Type B pancreatic cell (in vitro differentiated cells): ENCODE measurements around the gene IMMP2L. TPM values are rescaled to one million over a fixed set of nuclear protein-coding genes. Genes with fewer than 3 reads are reported as not detected.

Experiments used
- DNase-seq: peaks from one replicate; pipeline ENCODE4 v3.0.0; 2021; ENCODE audit warnings: mixed read lengths; ENCODE audit not compliant: unreplicated experiment; ENCODE audit errors: extremely low spot score
- H3K27ac Mint-ChIP-seq: 2 replicates; pipeline ENCODE4 v1.8.0; 2021; ENCODE audit warnings: mild to moderate bottlenecking, mixed read lengths
- H3K27me3 Mint-ChIP-seq: 2 replicates; pipeline ENCODE4 v1.8.0; 2021; ENCODE audit warnings: mixed read lengths
- H3K36me3 Mint-ChIP-seq: 2 replicates; pipeline ENCODE4 v1.8.0; 2021; ENCODE audit warnings: mixed read lengths
- H3K4me1 Mint-ChIP-seq: one replicate; pipeline ENCODE4 v1.8.0; 2021; ENCODE audit warnings: mixed read lengths; ENCODE audit not compliant: unreplicated experiment
- H3K4me3 Mint-ChIP-seq: 2 replicates; pipeline ENCODE4 v1.8.0; 2021; ENCODE audit warnings: mild to moderate bottlenecking, mixed read lengths
- H3K9me3 Mint-ChIP-seq: 2 replicates; pipeline ENCODE4 v1.8.0; 2021; ENCODE audit warnings: mixed read lengths
- CTCF ChIP-seq: fragments of 200-600 bp; sonication (generic); conservative IDR thresholded peaks from 2 replicates; pipeline ENCODE4 v1.5.0; 2021; ENCODE audit warnings: antibody characterized with exemption, mild to moderate bottlenecking
- total RNA-seq: library from RNA; stranded (reverse); gene quantifications from 2 replicates; pipeline ENCODE4 v1.2.1, GENCODE V29; 2021; ENCODE audit warnings: low replicate concordance

IMMP2L gene
- total RNA-seq, 1 donor from 2014 or later = 23.0 TPM

DNA sequence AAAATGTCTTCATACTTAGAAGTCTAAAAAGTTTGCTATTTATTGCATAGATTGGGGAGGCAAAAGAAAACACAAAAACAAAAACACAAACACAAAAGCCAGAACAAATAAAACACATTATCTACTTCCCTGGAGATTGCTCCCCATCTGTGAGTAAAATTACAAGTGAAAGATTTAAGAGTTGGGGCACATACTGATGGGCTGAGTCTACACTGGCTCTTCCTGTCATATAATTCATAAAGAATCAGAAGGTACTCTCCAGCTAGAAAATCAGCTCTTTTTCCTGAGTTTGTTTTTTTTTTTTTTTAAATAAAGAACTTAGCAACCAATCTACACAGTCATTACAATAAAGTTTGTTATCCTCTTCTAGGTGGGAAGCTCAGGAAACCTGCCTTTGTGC lies 663.8 kb downstream of the IMMP2L start:
- Mint-ChIP-seq H3K4me3 (no peak overlapping the region), H3K36me3 (peaks cover 8% of the 10 kb centered on the region), H3K27me3 (no peaks in the 10 kb centered on the region), H3K9me3 (peaks cover 9% of the 10 kb centered on the region), H3K4me1 (no peaks in the 10 kb centered on the region), H3K27ac (no peak overlapping the region)
- no peak for TF ChIP-seq CTCF
- DNase-seq = no peak

DNA sequence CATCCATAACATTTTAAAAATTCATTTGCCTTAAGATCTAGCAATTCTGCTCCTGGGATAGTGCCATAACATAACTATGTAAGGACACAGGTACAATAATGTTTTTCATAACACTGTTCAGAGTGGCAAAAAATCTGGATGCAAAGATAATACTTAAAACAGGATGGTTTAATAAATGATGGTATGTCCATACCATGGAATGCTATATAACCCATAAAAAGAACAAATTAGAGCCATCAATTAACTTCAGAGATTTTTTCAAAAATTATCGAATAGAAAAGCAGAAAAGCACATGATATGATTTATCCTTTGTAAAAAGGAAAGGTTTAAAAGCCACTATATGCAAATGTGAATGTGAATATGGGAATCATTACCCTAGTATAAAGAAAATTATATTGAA lies 664.8 kb downstream of the IMMP2L start:
- H3K27me3 Mint-ChIP-seq = no peaks in the 10 kb centered on the region
- TF ChIP-seq CTCF = no peak
- H3K36me3 Mint-ChIP-seq = peaks cover 8% of the 10 kb centered on the region
- no peak overlapping the region for H3K27ac Mint-ChIP-seq
- peaks cover 9% of the 10 kb centered on the region for H3K9me3 Mint-ChIP-seq
- no peak for DNase-seq
- H3K4me1 Mint-ChIP-seq = no peaks in the 10 kb centered on the region
- H3K4me3 Mint-ChIP-seq = no peak overlapping the region

- Mint-ChIP-seq H3K9me3 (peaks cover 9% of the 10 kb centered on the region), H3K27ac (no peak overlapping the region), H3K4me1 (no peaks in the 10 kb centered on the region), H3K27me3 (no peaks in the 10 kb centered on the region), H3K4me3 (no peak overlapping the region), H3K36me3 (peaks cover 3% of the 10 kb centered on the region)
- no peak for TF ChIP-seq CTCF
- no peak for DNase-seq
Measured at GRCh38 chr7:110894111-110894510, 668.2 kb downstream of the IMMP2L start.

- Mint-ChIP-seq H3K36me3 (no peaks in the 10 kb centered on the region), H3K4me3 (no peak overlapping the region), H3K4me1 (no peaks in the 10 kb centered on the region), H3K9me3 (no peaks in the 10 kb centered on the region), H3K27ac (no peak overlapping the region), H3K27me3 (no peaks in the 10 kb centered on the region)
- TF ChIP-seq CTCF = no peak
- no peak for DNase-seq
Measured at GRCh38 chr7:110891197-110891596, 671.1 kb downstream of the IMMP2L start.

DNA sequence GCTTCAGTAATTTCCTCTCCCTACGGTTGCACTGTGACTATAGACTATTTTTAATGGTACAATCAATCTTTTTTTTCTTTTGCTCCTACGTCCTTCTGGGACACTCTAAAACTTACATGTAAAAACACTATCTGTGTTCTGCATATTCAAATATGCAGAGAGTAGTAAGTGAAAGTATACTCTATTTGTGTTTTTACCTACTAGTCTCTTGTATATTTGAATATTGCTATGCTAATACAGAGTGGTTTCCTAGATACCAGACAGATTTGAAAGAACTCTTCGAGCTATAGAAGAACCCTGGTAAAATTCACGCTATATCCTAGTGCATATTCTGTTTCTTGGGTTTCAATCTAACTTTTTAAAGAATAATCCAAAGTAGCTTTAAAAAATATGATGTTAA lies 672.2 kb downstream of the IMMP2L start:
- Mint-ChIP-seq H3K4me3 (no peak overlapping the region), H3K27ac (no peak overlapping the region), H3K4me1 (peaks cover 3% of the 10 kb centered on the region), H3K9me3 (no peaks in the 10 kb centered on the region), H3K36me3 (no peaks in the 10 kb centered on the region), H3K27me3 (no peaks in the 10 kb centered on the region)
- no peak for DNase-seq
- TF ChIP-seq CTCF = no peak

GRCh38 chr7:110889335-110889734 lies 673.0 kb downstream of the IMMP2L start:
- Mint-ChIP-seq H3K9me3 (no peaks in the 10 kb centered on the region), H3K27me3 (no peaks in the 10 kb centered on the region), H3K4me3 (no peak overlapping the region), H3K4me1 (peaks cover 3% of the 10 kb centered on the region), H3K36me3 (no peaks in the 10 kb centered on the region), H3K27ac (no peak overlapping the region)
- no peak for DNase-seq
- no peak for TF ChIP-seq CTCF
